ENCODE measurements around the gene PCNX2. TPM values are rescaled to one million over a fixed set of nuclear protein-coding genes. Genes with fewer than 3 reads are reported as not detected.
A peak's percentile ranks its signal among the peaks of the same experiment; 100 is the strongest.

Gene PCNX2
- total RNA-seq, 1 donor: 56.8 TPM

GRCh38 chr1:233340966-233341516 is 45.5 kb upstream of the PCNX2 start:
- Histone ChIP-seq H3K27me3 (ENCODE audit: insufficient read depth, low read length) (no peaks in the 10 kb centered on the region), H3K4me2 (ENCODE audit: insufficient read depth, low read length) (no peak overlapping the region), H3K79me2 (ENCODE audit: insufficient read depth, low read length) (no peaks in the 10 kb centered on the region), H2AFZ (ENCODE audit: low read length) (no peak overlapping the region), H3K36me3 (ENCODE audit: insufficient read depth, low read length) (no peaks in the 10 kb centered on the region), H3K4me3 (ENCODE audit: insufficient read depth, low read length) (no peak overlapping the region), H3K9me3 (ENCODE audit: low read depth, low read length) (no peaks in the 10 kb centered on the region), H3K27ac (ENCODE audit: low read depth, low read length) (no peak overlapping the region), H3K4me1 (ENCODE audit: insufficient read depth, low read length) (no peaks in the 10 kb centered on the region), H4K20me1 (ENCODE audit: insufficient read depth, low read length) (no peaks in the 10 kb centered on the region)
- TF ChIP-seq, protein P1, sequence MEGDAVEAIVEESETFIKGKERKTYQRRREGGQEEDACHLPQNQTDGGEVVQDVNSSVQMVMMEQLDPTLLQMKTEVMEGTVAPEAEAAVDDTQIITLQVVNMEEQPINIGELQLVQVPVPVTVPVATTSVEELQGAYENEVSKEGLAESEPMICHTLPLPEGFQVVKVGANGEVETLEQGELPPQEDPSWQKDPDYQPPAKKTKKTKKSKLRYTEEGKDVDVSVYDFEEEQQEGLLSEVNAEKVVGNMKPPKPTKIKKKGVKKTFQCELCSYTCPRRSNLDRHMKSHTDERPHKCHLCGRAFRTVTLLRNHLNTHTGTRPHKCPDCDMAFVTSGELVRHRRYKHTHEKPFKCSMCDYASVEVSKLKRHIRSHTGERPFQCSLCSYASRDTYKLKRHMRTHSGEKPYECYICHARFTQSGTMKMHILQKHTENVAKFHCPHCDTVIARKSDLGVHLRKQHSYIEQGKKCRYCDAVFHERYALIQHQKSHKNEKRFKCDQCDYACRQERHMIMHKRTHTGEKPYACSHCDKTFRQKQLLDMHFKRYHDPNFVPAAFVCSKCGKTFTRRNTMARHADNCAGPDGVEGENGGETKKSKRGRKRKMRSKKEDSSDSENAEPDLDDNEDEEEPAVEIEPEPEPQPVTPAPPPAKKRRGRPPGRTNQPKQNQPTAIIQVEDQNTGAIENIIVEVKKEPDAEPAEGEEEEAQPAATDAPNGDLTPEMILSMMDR (IDR thresholded peaks at IDR 0.05; ENCODE audit: extremely low read depth, low read depth, low read length): no peak
- DNase-seq (ENCODE audit: insufficient read length, low spot score, missing footprints): no peak

GRCh38 chr1:233340031-233340555 is 44.6 kb upstream of the PCNX2 start:
- H3K4me1 ChIP-seq (ENCODE audit: insufficient read depth, low read length): no peaks in the 10 kb centered on the region
- H3K4me2 ChIP-seq (ENCODE audit: insufficient read depth, low read length): no peak overlapping the region
- no peak overlapping the region for H2AFZ ChIP-seq (ENCODE audit: low read length)
- no peak overlapping the region for H3K27ac ChIP-seq (ENCODE audit: low read depth, low read length)
- DNase-seq (ENCODE audit: insufficient read length, low spot score, missing footprints): peak; percentile 46
- no peak overlapping the region for H3K4me3 ChIP-seq (ENCODE audit: insufficient read depth, low read length)
- TF ChIP-seq, protein P1 (IDR thresholded peaks at IDR 0.05; ENCODE audit: extremely low read depth, low read depth, low read length): no peak
- no peaks in the 10 kb centered on the region for H3K36me3 ChIP-seq (ENCODE audit: insufficient read depth, low read length)
- H4K20me1 ChIP-seq (ENCODE audit: insufficient read depth, low read length): no peaks in the 10 kb centered on the region
- no peaks in the 10 kb centered on the region for H3K27me3 ChIP-seq (ENCODE audit: insufficient read depth, low read length)
- no peaks in the 10 kb centered on the region for H3K79me2 ChIP-seq (ENCODE audit: insufficient read depth, low read length)
- no peaks in the 10 kb centered on the region for H3K9me3 ChIP-seq (ENCODE audit: low read depth, low read length)

- H3K79me2 ChIP-seq (ENCODE audit: insufficient read depth, low read length): no peaks in the 10 kb centered on the region
- no peak for DNase-seq (ENCODE audit: insufficient read length, low spot score, missing footprints)
Measured at GRCh38 chr1:233338102-233338501, 42.6 kb upstream of the PCNX2 start.

DNA sequence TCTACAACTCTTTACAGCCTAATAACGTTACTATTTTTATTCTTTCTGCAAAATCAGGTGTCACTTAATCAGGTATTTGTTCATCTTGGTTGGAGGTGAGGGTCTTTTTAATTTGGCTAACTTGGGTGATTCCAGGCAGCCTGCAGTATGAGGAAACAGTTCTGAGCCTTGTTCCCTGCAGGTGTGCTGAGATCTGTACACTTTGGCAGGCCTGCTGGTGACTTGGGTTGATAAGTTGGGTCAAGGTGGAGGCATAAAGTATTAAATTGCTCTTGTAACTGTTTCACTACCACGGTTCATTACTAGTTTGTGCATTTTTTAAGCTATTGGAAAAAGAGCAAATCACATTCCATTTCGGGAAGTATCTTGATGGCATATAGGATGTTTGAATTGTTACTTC is 42.0 kb upstream of the PCNX2 start:
- H3K4me1 ChIP-seq (ENCODE audit: insufficient read depth, low read length): no peaks in the 10 kb centered on the region
- H3K27me3 ChIP-seq (ENCODE audit: insufficient read depth, low read length): no peaks in the 10 kb centered on the region
- H2AFZ ChIP-seq (ENCODE audit: low read length): no peak overlapping the region
- no peaks in the 10 kb centered on the region for H3K79me2 ChIP-seq (ENCODE audit: insufficient read depth, low read length)
- no peak for DNase-seq (ENCODE audit: insufficient read length, low spot score, missing footprints)
- no peaks in the 10 kb centered on the region for H3K9me3 ChIP-seq (ENCODE audit: low read depth, low read length)
- TF ChIP-seq, protein P1 (IDR thresholded peaks at IDR 0.05; ENCODE audit: extremely low read depth, low read depth, low read length): no peak
- no peak overlapping the region for H3K27ac ChIP-seq (ENCODE audit: low read depth, low read length)
- H4K20me1 ChIP-seq (ENCODE audit: insufficient read depth, low read length): no peaks in the 10 kb centered on the region
- no peaks in the 10 kb centered on the region for H3K36me3 ChIP-seq (ENCODE audit: insufficient read depth, low read length)
- H3K4me3 ChIP-seq (ENCODE audit: insufficient read depth, low read length): no peak overlapping the region
- H3K4me2 ChIP-seq (ENCODE audit: insufficient read depth, low read length): no peak overlapping the region

More at GRCh38 chr1:233338102-233338501, 42.6 kb upstream of the PCNX2 start:
- H3K36me3 ChIP-seq (ENCODE audit: insufficient read depth, low read length): no peaks in the 10 kb centered on the region
- H3K4me3 ChIP-seq (ENCODE audit: insufficient read depth, low read length): no peak overlapping the region
- TF ChIP-seq, protein P1 (IDR thresholded peaks at IDR 0.05; ENCODE audit: extremely low read depth, low read depth, low read length): no peak
- H3K27me3 ChIP-seq (ENCODE audit: insufficient read depth, low read length): no peaks in the 10 kb centered on the region
- H2AFZ ChIP-seq (ENCODE audit: low read length): no peak overlapping the region
- H3K9me3 ChIP-seq (ENCODE audit: low read depth, low read length): no peaks in the 10 kb centered on the region
- no peak overlapping the region for H3K27ac ChIP-seq (ENCODE audit: low read depth, low read length)
- H3K4me1 ChIP-seq (ENCODE audit: insufficient read depth, low read length): no peaks in the 10 kb centered on the region
- H4K20me1 ChIP-seq (ENCODE audit: insufficient read depth, low read length): no peaks in the 10 kb centered on the region
- H3K4me2 ChIP-seq (ENCODE audit: insufficient read depth, low read length): no peak overlapping the region
